RPMI7951 (cell line): Measurements from ENCODE around the gene GLRX5. TPM values are rescaled to one million over a fixed set of nuclear protein-coding genes. Genes with fewer than 3 reads are reported as not detected.
A peak's percentile ranks its signal among the peaks of the same experiment; 100 is the strongest.

ENCODE experiments used
- DNase-seq: peaks from one replicate; pipeline ENCODE4 v3.0.0-alpha.2; 2012; ENCODE audit warnings: low read depth
- total RNA-seq: library from RNA; depleted of rRNA; stranded (reverse); fragments of >200 nt; shearing (Covaris generic); gene quantifications from 2 replicates; pipeline ENCODE4 v1.2.3, GENCODE V29; 2014

The GLRX5 gene
- total RNA-seq, 1 experiment from 2014 or later = 65.4 TPM

- DNase-seq = peak; percentile 49
Measured at GRCh38 chr14:95533391-95533821, 1.4 kb upstream of the GLRX5 start.

GRCh38 chr14:95533822-95534221, 1.0 kb upstream of the GLRX5 start:
- DNase-seq = no peak

DNA sequence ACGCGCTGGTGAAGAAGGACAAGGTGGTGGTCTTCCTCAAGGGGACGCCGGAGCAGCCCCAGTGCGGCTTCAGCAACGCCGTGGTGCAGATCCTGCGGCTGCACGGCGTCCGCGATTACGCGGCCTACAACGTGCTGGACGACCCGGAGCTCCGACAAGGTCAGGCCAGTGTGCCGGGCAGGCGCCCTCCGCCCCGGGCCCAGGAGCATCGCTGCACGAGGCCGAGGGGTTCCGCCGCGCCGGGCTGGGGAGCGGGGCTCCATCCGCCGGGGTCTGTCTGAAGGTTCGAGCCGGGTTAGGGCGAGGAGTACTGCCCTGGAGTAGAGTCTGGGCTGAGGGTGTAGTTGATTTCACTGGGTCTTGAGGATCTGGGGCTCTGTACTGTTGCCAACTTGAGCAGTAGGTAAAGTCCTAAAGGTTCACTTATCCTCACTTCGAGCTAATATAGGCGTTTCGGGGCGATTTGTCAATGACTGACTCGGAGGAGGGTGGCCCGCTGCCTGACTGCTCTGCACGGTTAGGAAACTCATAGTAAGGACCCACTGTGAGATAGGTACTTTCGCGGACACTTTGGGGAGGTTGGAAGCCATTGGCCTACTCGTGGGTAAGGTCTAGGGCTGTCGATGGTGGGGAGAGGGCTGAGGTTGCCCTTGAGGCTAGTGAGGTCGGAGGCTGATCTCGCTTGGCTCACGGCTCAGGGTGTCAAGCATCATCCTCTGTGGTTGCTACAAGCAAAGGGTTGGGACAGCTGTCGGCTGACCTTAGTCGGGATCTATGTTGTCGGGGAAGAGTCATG, 574 bp downstream of the GLRX5 start:
- no peak for DNase-seq

DNA sequence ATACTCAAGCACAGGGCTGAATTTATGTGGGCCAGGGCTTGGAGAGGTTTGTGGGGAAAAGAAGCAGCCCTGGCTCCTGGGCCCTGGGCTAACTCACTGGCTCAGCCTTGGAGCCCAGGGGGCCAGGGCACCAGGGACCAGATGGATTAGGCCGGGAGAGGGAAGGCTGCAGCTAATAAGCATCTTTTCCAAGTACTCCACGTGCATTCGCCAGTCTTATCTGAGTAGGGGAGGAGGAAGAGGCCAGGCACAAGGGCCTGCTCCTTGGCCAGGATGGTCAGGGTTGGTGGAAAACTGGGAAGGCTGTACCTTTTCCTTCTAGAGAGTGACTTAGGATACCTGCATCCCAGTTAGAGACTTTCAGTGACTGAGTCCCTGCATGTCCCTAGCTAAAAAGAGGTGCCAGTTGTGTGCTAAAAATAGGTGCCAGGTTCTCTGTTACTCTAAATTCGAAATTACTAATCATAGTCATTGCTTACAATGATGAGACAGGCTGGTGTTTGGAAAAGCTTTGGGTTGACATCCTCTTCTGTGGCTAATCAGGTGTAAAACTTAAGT, 1.3 kb downstream of the GLRX5 start:
- no peak for DNase-seq

- DNase-seq = no peak
Measured at GRCh38 chr14:95536671-95537070, 1.8 kb downstream of the GLRX5 start.

- no peak for DNase-seq
Measured at GRCh38 chr14:95537298-95538089, 2.6 kb downstream of the GLRX5 start.

DNA sequence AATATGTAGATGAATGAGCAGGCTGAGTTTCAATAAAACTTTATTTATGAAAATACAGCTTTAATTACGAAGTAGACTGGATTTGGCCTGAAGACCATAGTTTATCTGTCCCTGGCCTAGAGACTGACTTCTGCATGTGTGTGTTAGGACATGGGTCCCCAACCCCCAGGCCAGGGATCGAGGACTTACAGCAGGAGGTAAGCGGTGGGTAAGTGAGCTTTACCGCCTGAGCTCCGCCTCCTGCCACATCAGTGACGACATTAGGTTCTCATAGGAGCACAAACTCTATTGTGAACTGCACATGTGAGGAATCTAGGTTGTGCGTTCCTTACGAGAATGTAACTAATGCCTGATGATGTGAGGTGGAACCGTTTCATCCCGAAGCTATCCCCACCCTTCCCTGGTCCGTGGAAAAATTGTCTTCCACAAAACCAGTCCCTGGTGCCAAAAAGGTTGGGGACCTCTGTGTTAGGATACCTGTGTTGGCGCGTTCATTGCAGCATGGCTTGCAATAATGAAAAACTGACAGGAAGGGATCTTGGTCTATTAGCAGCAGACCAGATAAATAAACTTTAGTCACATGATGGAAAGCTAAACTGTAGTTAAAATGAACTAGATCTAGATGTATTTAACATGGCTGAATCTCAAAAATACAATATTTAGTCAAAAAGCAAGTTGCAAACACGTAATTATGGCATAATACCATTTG, 4.1 kb downstream of the GLRX5 start:
- DNase-seq = no peak

- no peak for DNase-seq
Measured at GRCh38 chr14:95540236-95540855, 5.5 kb downstream of the GLRX5 start.

DNA sequence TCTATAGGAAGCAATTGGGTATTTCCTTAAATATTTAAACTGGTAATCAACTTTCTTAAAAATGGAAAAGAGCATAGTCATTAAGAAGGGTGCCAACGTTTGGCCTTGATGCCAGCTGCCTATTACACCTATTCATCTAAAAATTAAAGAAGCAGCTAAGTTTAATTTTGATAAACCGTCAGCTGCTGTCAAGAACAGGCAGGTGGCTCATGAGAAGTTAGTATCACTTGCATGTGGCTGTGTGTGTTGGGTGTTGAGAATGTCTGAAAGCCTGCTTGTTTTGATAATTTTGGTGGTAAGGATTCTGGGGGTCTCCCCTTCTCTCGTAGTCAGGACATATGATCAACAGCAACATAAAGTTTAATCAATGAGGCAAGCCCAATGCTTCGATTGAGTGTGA, 6.5 kb downstream of the GLRX5 start:
- no peak for DNase-seq

DNA sequence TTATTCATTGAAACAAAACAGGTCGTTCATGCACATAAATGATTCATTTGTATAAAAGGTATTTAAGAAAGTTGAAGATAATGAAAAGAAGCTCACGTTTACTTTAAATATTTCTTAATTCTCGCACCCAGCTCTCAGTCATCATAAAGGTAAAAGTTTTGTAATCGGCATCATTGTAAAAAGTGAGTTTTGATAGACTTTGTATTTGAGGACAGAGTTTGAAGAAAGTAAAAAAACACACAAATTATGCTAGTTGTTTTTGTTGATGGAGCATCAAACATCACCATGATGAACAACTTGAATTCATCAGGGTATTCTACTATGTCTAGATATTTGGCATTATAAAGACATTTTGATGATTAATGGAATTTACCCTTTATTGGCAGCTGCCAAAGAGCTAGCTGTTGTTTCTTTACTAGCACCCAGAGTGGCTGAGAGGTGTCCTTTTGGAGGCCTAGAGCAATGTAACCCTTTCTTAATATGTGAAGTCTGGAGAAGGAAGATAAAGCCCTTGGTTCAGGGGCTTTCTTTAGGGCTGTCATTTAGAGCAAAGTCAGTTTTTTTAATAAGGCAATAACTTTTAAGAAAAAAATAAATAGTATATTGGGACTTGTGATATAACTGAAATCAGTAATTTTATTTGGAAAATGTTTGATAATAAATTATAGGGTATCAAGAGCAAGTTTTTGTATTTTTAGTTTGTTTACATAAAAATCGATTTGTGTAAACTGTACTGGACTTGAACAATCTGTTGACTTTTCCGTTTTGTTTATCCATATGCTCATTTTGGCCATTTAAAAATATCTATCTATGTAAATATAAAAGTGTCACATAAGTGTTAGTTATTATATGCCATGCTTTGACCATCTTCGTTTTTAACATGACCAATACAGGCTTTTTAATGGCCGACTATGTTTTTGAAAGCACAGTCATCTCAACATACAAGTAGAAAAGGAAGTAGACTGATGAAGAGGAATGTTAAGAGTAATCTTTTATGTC, 7.4 kb downstream of the GLRX5 start:
- no peak for DNase-seq

GRCh38 chr14:95543021-95543420, 8.2 kb downstream of the GLRX5 start:
- DNase-seq = no peak

- DNase-seq = peak; percentile 71
Measured at GRCh38 chr14:95544588-95544987, 9.7 kb downstream of the GLRX5 start.

GRCh38 chr14:95545515-95546168, 10.8 kb downstream of the GLRX5 start:
- DNase-seq = peak; percentile 88

DNA sequence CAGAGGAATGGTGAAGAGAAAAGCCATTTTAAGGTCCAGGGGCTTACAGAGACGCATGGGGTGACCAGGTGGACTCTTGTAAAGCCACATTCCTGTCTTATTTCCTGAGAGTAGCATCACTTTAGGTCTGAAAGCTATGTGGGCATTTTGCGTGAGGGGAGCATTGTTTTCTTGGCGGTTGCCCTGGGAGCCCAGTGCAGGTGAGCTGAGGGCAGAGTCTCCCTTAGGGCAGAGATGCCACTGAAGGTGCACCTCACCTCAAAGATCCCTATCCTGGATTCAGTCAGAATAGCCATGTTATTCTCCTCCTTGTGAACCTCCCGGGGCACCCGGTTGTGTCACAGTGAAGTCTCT, 12.4 kb downstream of the GLRX5 start:
- DNase-seq = no peak

DNA sequence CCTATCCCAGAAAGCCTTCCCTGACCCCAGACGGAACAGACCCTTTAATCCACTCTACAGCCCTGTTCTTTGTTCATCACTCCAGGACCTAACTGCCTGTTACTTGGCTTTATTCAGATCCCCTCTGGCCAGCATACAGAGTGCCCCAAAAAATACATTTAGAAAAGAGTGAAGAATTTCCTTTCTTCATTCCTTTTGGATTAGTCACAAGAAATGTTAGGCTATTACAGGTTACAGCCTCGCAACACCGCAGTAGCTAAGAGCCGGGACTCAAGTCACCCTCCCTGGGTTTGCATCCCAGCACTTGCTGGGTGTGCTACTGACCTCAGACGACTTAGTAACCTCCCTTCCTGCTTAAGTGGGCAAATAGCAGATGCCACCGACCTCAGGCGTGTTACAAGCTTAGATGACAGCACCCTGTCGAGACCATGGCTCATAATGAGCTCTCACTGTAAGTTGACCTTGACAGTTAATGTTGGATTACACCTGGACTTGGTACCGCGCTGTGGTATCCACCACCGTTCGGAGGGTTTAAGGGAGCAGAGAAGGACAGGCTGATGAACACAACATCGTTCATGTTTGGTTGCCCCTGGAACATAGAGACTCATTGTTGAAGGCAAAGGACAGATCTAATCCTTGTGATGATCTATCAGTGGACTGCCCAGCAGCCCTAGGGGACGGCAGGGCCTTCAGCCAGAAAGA, 12.9 kb downstream of the GLRX5 start:
- peak; percentile 75 for DNase-seq

- no peak for DNase-seq
Measured at GRCh38 chr14:95548328-95548929, 13.6 kb downstream of the GLRX5 start.

DNA sequence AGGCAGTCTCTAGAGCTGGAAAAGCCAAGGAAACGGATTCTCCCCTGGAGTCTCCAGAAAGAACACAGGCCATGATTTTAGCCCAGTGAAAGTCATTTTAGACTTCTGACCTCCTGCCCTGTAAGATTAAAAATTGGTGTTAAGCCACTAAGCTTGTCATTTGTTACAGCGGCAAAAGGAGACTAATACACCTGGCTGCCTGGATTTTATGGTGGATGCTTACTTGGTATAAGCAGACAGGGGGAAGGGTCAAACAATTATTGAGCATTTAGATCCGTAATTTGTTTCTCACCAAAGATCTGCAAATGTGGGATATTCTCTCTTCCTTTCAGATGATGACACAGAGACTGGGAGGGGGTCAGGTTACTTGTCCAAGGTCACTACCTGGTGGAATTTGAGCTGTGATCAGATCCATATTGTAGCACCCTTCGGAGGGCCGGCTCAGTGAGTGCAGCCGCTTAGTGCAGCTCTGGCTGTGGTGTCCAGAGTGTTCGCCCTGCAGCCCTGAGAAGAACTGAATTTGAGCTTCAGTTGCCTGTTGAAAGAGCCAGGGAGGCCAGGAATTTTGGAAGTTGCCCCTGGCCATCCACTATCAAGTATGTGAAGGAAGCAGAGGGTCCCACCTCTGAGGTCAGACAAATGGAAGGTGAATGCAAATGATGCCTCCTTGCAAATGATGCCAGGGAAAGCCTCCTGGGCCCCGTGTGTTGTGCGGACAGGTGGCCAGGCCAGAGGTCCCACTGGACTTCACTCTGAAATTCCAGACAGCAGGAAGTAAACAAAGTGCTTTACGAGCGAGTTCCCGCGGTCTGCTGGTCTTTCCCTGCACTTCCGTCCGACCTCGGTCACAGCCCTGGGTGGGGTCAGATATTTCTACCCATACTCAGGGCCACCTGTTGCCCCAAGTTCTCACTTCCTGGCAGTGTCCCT, 15.1 kb downstream of the GLRX5 start:
- DNase-seq = no peak

- DNase-seq = no peak
Measured at GRCh38 chr14:95551435-95551834, 16.6 kb downstream of the GLRX5 start.
